ENCODE measurements around the gene KLF6.

The KLF6 gene

DNA sequence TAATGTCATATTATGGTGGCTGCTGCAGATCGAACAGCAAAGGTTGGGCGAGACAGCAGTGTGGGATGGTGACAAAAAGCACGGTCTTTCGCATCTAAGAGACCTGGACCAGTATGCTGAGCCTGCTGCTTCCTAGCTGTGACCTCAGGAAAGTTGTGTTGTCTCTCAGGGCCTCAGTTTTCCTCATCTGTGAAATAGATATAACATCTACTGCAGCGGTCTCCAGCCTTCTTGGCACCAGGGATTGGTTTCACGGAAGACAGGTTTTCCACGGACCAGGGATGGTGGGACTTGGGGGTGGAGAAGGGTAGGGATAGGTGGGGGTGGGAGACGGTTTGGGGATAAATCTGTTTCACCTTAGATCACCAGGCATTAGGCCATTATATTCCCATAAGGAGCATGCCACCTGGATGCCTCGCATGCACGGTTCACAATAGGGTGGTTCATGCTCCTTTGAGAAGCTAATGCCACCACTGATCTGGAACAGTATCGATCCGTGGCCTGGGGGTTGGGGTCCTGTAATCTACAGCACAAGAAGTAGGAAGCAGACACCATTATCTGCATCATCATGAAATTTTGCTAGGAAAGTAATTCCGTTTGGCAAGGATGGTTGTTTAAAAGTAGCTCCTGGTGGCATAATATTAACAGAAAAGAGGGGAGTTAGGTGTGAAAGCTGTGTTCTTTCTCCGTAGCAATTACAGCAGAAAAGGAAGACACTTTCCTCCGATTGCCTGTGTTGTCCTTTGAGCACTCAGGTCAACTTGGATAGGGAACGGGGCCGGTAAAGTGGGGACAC lies 10.8 kb downstream of the KLF6 start:
- no peak for DNase-seq

DNA sequence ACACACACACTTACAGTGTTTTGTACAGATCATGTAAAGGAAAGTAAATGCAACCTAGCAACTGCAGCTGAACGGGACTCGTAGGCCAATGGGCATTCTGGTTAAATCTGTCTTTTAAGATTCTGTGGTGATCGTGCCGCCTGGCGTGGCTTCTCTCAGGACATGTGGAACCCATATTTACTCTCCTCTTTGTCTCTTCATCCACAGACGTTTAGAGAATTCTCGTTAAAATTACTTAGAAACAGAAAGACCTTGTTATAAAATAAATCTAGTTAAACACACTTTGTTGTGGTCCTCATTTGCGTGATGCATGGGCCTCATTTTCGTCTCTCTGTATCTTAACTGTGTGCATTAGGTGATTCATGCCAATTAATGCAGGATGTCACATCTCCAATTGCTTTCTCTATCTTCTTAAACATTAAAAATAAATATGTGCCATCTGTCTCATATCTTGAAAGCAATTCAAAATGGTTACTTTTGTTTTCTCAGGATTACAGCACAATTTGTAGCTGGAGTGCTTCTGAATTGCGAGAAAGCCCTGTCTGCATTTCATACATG lies 11.5 kb downstream of the KLF6 start:
- no peak for DNase-seq

DNA sequence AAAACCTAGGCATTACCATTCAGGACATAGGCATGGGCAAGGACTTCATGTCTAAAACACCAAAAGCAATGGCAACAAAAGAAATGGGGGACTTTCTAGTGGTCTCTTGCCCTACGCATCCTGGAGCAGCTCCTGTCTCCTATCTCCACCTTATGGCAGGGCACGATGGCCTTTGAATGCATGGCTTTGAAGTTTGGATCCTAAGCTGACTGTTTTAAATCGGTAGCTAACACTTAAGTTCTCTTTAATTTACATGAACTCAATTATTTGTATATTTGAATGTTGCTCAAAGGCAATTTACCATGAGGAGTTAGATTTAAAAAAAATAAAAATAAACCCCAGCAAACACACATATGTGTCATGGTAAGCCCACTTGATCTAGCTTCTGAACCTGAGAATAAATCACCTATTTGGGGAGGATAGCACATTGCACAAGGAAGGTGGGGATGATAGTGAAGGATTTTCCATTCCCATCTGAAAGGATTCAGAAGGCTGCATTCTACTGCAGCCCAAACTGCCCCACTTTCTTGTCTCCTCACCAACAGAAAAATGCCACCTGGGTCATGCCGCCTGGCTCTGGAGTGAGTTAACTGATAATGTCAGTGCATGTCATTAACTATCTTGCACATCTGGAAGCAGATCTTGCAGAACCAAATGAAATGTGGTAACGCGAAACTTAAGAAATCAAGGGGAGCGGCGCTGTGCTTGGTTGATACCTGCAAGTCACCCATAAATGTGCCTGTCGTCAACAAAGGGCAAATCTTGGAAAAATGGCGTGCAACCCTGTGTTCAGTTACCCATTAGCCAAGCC lies 12.4 kb downstream of the KLF6 start:
- no peak for DNase-seq

GRCh38 chr10:3770611-3771110 lies 14.3 kb downstream of the KLF6 start:
- no peak for DNase-seq

- no peak for DNase-seq
Observed at GRCh38 chr10:3769556-3769955, 15.5 kb downstream of the KLF6 start.

DNA sequence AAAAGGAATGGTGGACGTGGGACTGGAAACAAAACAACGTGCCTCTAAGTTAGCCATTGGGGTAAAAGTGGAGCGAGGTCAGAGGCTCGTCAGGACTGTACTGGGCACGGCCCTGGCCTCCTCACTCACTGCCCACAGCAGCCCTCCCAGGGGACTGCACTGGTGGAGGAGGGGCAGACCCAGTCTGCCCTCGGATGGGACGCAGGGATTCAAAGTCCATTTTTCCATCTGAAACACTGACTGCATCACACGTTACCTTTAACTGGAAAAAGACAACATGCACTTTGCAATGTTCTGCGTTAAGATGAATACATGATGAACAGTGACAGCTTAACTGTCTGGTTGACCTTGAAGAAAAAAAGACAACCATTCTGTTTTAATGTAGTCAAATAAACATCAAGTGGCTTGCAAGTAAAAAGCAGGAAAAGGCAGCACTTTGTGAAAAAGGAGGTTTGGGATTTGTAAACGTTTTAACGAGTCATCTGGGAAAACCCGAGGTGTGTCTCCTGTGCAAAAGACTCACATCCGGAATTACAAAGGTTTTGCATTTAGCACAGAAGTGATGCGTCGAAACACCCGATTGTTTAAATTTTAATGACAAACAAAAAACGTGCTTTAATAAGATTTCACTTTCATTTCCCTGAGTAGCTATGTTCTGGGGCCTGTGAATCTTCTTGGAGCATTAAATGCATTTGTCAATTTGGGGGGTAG lies 18.8 kb downstream of the KLF6 start:
- no peak for DNase-seq

DNA sequence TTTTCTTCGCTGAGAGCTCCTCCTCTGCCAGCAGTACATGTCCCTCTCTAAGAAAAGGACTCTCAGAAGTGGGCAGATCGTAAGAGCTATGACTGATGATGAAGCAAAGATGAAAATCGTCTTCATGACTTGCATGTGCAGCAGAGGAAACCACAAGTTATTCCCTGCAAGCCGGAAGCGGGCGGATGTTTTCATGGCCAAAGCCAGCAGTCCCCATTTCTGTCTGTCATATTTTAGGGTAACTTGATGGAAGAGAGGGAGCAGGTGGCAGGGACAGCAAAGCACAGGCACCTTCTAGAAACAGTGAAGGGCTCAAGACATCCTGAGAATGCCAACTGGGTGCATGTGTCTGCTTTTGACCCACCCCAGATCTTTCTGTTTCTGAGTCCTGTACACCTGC lies 19.9 kb downstream of the KLF6 start:
- no peak for DNase-seq

GRCh38 chr10:3764626-3765112 lies 20.3 kb downstream of the KLF6 start:
- no peak for DNase-seq

- DNase-seq, result no peak
Observed at GRCh38 chr10:3763852-3764625, 21.0 kb downstream of the KLF6 start.

GRCh38 chr10:3763035-3763456 lies 22.0 kb downstream of the KLF6 start:
- no peak for DNase-seq

- DNase-seq, result no peak
Observed at GRCh38 chr10:3762309-3762708, 22.7 kb downstream of the KLF6 start.

GRCh38 chr10:3761904-3762303 lies 23.1 kb downstream of the KLF6 start:
- DNase-seq, result no peak

DNA sequence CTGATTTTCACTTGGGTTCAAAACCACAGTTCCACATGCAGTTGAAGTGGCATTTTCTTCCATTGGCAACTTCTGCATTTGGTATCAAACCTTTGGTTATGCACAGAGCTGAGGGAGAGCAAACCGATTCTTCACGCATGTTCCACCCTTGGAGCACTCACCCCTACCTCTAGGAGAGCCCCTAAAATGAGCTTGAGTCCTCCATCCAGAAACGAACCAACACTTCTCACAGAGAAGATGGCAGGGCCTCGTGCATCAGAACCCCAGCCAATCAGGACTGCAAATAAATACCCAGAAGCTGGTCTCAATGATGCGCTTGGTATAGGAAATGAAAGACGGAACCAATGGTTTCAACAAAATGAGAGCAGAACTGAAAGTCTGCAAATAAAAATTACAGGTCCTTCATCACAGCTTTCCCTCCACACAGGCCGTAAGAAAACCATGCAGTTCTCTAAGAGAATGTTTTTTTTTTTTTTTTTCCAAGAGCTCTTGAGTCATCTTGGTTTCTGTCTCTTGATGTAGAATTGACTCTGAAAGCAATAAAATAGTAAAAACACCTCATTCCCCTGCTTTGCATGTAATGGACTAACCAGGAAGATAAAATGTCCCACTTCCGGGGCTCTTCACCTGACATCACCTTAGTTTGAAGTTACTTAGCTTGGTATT lies 23.9 kb downstream of the KLF6 start:
- DNase-seq, result no peak

DNA sequence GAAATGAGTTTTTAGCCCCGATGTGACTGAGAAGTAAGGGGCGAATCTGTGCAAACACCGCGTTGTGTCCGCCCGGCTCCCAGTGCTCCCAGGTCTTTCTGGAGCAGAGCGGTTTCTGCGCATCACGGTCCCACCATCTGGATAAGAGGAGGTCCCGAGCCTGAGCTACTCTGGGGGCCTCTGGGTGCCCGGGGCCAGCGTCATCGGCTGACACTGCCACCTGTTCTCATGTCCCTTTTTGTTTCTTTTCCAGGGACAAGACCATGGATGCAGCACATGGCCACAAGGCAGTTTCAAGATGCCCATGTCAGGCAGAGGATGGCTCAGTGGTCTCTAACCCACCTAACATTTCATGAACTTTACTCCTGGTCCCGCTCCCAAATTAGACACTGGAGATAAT lies 24.9 kb downstream of the KLF6 start:
- no peak for DNase-seq

DNA sequence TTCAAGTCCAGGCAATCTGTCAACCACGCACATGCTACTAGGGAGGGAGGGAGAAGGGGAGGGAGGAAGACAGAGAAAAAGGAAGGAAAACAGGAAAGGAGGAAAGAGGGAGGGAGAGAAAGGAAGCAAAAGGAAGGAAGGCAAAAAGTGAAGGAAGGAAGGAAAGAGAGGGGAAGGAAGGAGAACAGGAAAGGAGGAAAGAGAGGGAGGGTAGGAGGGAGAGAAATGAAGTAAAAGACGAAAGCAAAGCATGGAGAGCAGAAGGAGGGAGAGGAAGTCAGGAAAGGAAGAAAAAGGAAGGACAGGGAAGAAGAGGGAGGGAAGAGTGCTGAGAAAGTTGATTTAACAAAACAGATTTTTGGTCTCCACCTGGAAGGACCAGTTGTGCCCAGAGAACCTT lies 25.6 kb downstream of the KLF6 start:
- no peak for DNase-seq

DNA sequence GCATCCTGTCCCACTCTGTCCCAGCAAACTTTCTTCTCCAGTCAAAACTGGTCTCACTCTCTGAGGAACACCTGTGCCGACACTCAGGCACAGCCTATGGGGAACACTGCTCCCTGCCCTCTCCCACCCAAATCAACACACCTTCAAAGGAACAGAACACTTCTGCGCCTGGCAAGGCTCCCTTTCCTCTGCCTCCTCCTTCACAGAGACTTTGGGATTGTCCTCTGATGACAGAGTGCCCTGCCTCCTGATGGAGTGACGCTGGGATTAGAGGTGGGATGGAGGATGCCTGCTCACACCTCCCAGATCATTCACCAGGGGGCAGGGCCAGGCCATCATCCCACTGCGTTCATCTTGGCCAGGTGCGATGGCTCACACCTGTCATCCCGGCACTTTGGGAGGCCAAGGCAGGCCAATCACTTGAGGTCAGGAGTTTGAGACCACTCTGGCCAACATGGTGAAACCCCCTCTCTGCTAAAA lies 26.5 kb downstream of the KLF6 start:
- no peak for DNase-seq

GRCh38 chr10:3757638-3758490 lies 27.1 kb downstream of the KLF6 start:
- DNase-seq, result no peak

DNA sequence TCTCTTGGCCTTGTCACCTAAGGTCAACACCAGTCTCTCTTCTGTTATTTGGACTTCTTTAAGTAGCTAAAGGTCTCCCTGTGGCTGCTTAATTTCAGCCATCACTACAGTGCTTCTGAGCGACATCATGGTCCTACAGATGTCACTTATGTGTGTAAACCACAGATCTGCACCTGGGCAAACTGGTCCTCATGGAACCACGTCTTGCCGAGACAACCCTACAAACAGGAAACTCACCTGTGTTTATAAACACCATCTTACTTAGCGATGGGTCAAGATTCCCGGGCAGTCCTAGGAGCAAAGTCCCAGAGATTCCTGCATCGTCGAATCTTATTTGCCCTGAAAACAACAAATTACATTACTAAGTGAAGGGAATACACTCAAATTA lies 27.8 kb downstream of the KLF6 start:
- no peak for DNase-seq

- no peak for DNase-seq
Observed at GRCh38 chr10:3756360-3756740, 28.7 kb downstream of the KLF6 start.
